ENCODE data around the gene PIGU. TPM values are rescaled to one million over a fixed set of nuclear protein-coding genes. Genes with fewer than 3 reads are reported as not detected.
A peak's percentile ranks its signal among the peaks of the same experiment; 100 is the strongest.

PIGU gene
- total RNA-seq, 1 experiment from 2014 or later = 32.8 TPM

DNA sequence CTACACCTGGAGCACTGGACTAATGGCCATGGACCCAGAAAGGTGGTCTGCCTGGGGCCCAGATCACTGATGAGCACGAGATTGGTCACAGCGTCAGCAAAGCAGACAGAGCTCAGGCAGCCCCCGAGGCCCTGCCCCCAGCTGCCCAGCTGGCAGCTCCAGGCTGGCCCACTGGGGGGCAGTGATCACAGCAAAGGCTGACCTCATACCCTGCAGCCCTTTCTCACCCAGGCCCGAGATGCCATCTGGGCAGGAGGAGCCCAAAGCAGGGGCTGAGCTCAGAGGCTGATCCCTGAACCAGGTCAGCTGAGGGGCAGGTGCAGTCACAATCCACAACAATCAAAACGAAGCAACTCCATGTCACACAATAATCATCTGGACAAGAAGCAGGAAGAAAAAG, 114.3 kb downstream of the PIGU start:
- Histone ChIP-seq H3K56ac (ENCODE audit: insufficient read length, low read depth, low read length) (no peak overlapping the region), H3T11ph (ENCODE audit: low read length) (no peak overlapping the region), H3K27me3 (ENCODE audit: insufficient read depth, low read length) (no peaks in the 10 kb centered on the region), H2BK15ac (ENCODE audit: low read depth, low read length) (no peak overlapping the region), H2BK12ac (ENCODE audit: insufficient read length, low read depth, low read length) (no peak overlapping the region), H3K9ac (ENCODE audit: extremely low read depth, insufficient read length, low read length) (no peak overlapping the region), H3K18ac (ENCODE audit: insufficient read length, low read depth, low read length) (no peak overlapping the region), H4K20me1 (ENCODE audit: control insufficient read depth, insufficient read depth, insufficient read length) (no peaks in the 10 kb centered on the region), H3K4me1 (ENCODE audit: insufficient read depth, low read length) (no peaks in the 10 kb centered on the region), H3K23me2 (ENCODE audit: insufficient read length, low read depth, low read length, poor library complexity, severe bottlenecking) (peaks cover 4% of the 10 kb centered on the region), H2AK5ac (ENCODE audit: insufficient read length, low read length) (no peak overlapping the region), H3K79me2 (ENCODE audit: insufficient read depth, low read length) (no peaks in the 10 kb centered on the region), H3K9me3 (ENCODE audit: control insufficient read depth, low read depth, low read length) (no peaks in the 10 kb centered on the region), H4K8ac (replicated peaks; ENCODE audit: insufficient read length, low read depth, low read length) (no peak overlapping the region), H2BK120ac (ENCODE audit: low read depth, low read length, poor library complexity, severe bottlenecking) (no peak overlapping the region), H3K27ac (ENCODE audit: insufficient read length, low read depth, low read length) (no peak overlapping the region), H3K79me1 (ENCODE audit: insufficient read depth, low read depth, low read length, poor library complexity, severe bottlenecking) (no peaks in the 10 kb centered on the region), H3K23ac (ENCODE audit: insufficient read length, low read depth, low read length) (no peak overlapping the region), H3K4ac (ENCODE audit: low read depth, low read length) (no peak overlapping the region), H4K91ac (ENCODE audit: insufficient read length, low read depth, low read length) (no peak overlapping the region), H3K14ac (ENCODE audit: insufficient read depth, low read length) (no peak overlapping the region), H2BK5ac (ENCODE audit: insufficient read length, low read length) (no peak overlapping the region), H4K5ac (ENCODE audit: insufficient read length, low read depth, low read length) (no peak overlapping the region), H2AFZ (ENCODE audit: low read length) (no peak overlapping the region), H2BK20ac (ENCODE audit: low read depth, low read length, poor library complexity, severe bottlenecking) (no peak overlapping the region), H3K4me2 (ENCODE audit: insufficient read depth, insufficient read length, low read length) (no peak overlapping the region)
- no peak overlapping the region for H3K4me3 Mint-ChIP-seq
- no peak overlapping the region for H3K27ac Mint-ChIP-seq
- H3K9me3 Mint-ChIP-seq = no peaks in the 10 kb centered on the region
- H3K27me3 Mint-ChIP-seq (ENCODE audit: low read depth) = peaks cover 3% of the 10 kb centered on the region; the same call in 1 of the 2 replicates
- peaks cover 9 to 12% of the 10 kb centered on the region in 2 experiments for H3K4me1 Mint-ChIP-seq
- no CpG with 5 or more reads among the region's 5 CpGs for WGBS (ENCODE audit: extremely low coverage, insufficient read length, low lambda C conversion rate)
- peaks cover 0 to 3% (median 2%) of the 10 kb centered on the region in 3 experiments; a peak in 2 of 7 replicates for H3K36me3 Mint-ChIP-seq (ENCODE audit: insufficient read depth in 1 of 3, low read depth in 3 of 3)
- peak; percentile 66 for DNase-seq
- TF ChIP-seq, protein P1, sequence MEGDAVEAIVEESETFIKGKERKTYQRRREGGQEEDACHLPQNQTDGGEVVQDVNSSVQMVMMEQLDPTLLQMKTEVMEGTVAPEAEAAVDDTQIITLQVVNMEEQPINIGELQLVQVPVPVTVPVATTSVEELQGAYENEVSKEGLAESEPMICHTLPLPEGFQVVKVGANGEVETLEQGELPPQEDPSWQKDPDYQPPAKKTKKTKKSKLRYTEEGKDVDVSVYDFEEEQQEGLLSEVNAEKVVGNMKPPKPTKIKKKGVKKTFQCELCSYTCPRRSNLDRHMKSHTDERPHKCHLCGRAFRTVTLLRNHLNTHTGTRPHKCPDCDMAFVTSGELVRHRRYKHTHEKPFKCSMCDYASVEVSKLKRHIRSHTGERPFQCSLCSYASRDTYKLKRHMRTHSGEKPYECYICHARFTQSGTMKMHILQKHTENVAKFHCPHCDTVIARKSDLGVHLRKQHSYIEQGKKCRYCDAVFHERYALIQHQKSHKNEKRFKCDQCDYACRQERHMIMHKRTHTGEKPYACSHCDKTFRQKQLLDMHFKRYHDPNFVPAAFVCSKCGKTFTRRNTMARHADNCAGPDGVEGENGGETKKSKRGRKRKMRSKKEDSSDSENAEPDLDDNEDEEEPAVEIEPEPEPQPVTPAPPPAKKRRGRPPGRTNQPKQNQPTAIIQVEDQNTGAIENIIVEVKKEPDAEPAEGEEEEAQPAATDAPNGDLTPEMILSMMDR (conservative IDR thresholded peaks at IDR 0.05) = peak; percentile 62
